GM19397 (cell line): ENCODE results near the gene HERC3.

Source experiments
- ATAC-seq: cut with Tn5 transposase; IDR thresholded peaks from one replicate; pipeline ENCODE4 v1.9.1; 2021; ENCODE audit warnings: mild to moderate bottlenecking, moderate library complexity; ENCODE audit not compliant: unreplicated experiment

HERC3 gene

DNA sequence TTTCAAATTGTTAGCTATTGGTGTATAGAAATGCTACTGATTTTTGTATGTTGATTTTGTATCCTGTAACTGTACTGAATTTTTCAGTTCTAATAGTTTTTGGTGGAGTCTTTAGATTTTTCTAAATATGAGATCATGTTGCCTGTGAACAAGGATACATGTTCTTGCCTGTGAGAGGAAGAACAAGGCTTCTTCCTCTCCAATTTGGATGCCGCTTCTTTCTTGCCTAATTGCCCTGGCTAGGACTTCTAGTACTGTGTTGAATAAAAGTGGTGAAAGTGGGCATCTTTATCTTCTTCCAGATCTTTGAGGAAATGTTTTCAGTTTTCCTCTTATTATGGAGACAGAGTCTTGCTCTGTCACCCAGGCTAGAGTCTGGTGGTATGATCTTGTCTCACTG, 121.5 kb downstream of the HERC3 start:
- no peak for ATAC-seq

DNA sequence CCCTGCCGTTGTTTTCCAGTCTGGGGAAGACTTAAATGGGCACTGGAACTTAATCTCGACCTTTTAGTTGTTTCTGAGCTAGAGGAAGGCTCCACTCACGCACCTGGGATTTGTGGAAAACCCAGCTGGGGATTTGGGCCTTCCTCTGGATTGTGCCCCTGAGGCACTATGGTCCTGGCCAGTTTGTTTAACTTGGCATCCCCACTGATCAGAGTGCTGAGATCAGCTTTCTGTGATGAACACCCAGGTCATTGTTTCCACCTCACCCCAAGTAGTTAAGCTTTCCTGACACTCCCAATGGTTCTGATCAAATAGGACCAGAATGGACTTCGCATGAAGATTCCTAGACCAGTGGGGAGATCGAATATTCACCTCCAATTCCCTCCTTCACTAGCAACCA, 125.8 kb downstream of the HERC3 start:
- ATAC-seq: no peak

DNA sequence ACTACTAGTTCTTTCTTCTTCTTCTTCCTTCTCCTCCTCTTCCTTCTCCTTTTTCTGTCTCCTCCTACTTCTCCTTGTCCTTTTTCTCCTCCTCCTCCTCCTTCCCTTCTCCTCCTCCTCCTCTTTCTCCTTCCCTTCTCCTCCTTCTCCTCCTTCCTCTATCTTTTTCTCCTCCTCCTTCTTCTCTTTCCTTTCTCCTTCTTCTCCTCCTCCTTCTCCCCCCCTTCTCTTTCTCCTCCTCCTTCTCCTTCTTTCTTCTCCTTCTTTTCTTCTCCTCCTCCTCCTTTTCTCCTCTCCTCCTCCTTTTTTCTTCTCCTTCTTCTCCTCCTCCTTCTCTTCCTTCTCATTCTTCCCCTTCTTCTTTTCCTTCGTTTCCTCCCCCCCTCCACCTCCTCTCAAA, 127.1 kb downstream of the HERC3 start:
- ATAC-seq: no peak

DNA sequence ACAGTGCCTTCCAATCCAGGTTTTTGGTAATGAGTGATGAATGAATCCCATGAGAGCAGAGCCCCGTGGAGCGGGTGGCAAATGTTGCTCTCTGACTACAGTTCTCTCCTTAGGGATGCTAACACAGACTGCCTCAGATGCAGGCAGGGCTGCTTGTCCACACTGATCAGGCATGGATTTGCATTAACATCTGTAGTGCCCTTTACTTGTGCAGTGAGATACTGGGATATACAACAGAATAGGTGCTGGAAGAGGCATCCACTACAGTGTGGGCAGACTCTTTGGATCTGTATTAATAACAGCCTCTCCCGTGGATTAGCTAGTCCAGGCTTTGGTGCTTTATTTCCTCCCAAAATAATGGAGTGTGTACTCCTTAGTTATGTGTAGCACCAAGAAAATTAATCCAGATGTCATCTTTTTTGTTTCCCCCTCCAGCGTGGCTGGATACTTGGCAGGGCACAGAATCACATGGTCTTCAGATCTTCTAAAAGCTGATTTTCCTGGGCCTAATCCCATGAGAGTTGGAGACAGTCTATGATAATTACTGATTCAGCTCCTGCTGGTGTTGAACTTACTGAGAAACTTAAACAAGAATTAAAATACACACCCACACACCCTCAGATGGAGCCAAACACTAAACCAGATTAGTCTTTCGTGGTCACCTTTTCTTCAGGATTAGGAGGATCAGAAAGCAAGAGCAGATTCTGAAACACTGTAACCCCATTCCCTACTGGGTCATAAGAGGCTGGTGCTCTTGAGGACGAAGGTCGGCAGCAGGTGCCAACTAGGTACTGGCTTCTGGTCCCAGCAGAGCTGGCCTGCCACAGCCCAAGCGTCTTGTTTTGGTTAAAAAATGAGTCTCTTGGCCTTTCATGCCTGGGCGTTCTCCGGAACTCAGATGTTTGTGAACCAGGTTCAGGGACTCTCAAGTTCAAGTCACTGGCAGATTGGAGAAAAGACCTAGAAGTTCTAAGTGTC, 128.5 kb downstream of the HERC3 start:
- no peak for ATAC-seq

DNA sequence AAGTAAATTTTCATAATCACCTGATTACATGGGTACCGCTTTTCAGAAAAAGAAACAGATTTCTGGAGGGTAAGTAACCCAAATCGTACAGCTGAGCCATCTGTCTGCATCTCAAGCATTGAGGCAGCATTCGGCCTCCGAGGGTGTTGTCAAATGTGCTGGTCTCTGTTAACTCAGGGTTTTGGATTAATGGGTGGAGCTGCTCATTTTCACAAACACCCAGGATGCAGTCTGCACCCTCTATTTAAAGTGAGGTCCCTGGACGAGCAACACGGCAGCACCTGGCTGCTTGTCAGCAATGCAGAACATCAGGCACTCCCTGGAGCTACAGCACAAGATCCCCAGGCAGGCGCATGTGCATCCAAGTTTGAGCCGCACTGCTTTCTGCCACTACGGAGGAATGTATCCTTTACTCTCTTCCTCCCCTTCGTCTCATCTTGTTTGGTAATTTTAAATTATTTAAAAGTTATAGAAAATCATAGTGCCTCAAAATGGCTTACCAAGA, 130.0 kb downstream of the HERC3 start:
- no peak for ATAC-seq

DNA sequence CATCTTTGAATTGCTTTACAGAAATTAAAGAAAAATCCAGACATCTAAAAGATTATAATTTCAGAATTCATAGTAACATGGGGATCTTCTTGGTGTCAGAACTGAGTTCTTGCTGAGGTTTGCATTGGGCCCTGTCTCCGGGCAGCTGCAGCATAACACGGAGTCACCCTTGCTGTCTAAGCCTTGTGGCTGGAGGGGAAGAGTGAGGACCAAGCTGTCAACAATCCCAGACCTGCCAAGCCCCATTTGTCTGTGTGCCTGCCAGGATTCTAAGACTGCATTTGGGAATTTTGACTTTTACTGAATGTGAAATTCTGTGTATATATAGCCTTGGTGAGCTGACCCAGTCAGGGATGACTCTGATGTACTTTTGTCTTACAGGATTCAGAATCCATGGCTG, 130.5 kb downstream of the HERC3 start:
- ATAC-seq: no peak

DNA sequence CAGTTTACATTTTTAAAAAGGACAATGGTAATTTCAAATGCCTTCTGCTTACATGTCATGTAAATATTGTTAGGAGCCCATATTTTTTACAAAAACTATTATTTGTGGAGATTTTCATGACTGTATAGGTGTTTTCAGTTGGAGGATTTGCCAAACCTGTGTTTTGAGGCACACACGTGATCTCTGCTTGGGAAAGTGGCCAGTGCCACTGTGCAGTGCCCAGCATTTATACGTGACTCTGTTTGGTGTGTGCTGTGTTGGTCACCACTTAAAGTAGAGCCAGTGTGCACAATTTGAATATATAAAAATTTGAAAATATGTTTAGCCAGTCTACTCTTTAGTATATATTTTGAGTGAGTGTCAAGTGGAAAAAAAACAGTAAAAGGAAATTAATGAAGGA, 132.1 kb downstream of the HERC3 start:
- ATAC-seq: no peak

DNA sequence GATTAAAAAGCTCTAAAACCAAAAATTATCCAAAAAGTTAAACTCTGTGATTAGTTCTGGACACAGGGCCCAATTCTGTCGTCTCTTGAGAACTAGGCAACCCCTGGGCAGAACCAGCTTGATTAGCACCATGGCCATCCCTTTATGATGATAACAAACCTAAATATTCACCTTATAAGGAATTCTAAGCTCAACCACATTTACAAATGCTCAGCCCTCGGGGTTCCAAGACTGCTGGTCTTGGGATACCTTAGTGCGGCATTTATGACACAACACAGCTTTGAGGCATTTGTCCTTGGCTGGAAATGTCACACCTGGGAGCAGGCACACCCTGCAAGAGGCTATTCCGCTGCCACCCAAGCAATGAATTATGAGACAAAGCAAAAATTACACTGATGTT, 132.9 kb downstream of the HERC3 start:
- ATAC-seq: no peak

DNA sequence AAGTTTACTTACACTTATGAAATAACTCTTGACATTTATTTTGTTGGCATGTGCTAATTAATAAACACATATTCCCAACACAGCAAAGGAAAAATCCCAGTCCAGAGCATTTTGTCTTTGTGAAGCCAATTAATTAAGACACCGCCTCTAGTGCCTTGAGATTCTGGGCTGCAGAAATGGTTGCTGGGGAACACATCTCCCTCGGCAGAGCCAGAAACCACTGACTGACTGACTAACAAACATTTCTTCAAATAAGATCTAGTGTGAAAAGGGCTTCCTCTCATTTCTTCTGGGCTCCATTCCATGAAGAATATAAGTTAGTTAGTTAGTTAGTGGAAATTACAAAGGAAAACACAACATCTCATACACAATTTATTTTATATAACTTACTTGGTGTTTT, 133.7 kb downstream of the HERC3 start:
- no peak for ATAC-seq

DNA sequence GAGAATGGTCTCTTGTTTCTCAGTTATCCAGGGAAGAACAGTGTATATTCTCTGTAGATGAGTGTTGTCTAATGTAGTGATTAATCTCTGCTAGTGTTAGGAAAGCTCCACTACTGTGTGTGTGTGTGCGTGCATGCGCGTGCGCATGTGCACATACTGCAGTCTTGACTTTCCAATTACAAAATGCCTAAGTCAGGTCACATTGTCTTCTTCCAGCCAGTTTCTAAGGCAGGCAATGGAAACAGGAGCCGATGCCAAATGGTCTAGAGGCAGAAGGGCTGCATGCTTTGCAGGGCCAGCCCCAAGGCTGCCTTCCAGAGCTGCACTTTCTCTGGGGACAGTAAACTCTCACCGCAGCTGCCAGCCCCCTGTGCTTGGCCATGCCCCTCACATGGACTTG, 135.9 kb downstream of the HERC3 start:
- ATAC-seq: no peak

DNA sequence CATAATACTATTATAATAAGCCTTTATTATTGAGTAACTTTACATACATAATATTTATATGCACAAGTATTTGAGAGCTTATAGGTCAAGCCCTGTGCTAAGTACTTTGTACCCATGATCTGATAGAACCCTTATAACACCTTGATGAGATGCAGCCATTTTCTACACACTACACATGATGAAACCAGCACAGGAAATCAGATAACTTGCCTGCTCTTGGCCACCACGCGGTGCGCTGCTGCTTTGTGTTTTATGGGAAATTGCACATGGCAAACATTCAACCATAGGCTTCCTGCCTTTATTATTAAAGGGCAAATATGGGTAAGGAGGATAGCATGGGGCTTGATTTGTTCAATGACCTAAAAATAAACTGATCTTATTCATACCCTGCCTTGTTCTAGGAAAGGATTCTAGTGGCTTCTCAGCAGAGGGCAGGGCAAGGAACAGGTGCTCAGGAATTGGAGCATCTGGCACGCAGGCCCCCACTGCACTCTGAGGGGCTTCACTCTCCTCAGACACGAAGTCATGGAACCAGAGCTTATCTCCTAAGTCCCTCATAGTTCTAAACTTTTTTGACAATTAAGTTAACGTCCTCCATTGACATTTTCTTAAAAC, 137.0 kb downstream of the HERC3 start:
- no peak for ATAC-seq

DNA sequence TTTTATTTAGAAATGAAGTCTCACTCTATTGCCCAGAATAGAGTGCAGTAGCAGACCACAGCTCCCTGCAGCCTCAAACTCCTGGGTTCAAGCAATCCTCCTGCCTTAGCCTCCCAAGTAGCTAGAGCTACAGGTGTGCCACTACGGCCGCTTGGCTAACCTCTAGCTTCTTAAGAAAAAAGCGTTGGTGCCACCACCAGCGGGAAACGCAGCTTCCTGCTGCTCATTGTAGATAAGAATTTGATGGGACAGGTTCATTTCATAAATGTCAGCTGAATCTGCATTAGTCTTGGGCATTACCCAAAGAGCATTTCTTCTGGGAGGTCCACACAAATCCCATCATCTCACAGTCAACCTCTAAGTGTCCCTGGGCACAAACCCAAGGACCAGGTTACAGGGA, 138.5 kb downstream of the HERC3 start:
- no peak for ATAC-seq

DNA sequence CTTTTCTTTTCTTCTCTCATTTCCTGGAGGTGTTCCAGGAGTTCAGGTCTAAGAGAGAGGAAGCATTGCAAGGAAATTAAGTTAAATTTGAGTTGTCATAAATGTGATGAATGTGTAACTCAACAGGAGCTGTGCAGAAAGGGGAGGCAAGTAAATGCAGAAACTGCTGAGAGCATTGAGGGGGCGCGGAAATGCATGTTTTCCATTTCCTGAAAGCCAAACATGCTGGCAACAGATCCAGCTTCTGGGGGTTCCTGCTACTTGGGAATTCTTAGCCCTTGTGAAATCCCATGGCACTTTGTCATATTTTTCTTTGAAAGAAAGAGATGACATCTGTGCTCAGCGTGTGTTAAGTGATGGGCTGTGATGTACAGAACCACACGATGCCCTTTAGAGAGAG, 139.1 kb downstream of the HERC3 start:
- no peak for ATAC-seq

DNA sequence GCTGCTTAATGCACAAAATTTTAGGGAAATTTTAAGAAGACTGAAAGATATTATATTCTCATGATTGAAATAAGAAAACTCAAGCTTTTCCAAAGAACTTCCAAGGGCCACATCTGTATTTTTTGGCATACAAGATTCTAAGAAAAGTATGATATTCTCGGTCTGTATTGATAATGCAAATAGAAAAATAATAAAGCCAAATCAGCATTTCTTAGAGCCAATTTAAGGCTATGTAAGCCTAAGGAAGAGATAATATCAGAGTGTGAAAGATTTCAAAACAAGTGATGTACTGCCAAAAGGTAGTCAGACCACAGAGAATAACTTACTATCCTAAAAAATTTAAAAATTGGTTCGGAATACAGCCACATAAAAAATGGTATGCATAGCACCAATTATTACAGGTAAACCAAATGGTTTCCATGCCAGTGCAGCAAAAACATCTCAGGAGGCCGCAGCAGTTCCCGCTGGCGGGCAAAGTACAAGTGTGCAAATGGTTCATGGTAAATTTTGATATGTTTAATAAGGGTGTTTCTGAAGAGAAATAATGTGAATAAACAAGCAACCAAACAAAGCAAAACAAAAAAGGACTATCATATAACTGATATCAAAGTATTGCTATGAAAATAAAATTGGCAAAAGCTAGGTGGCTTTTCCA, 140.6 kb downstream of the HERC3 start:
- no peak for ATAC-seq

DNA sequence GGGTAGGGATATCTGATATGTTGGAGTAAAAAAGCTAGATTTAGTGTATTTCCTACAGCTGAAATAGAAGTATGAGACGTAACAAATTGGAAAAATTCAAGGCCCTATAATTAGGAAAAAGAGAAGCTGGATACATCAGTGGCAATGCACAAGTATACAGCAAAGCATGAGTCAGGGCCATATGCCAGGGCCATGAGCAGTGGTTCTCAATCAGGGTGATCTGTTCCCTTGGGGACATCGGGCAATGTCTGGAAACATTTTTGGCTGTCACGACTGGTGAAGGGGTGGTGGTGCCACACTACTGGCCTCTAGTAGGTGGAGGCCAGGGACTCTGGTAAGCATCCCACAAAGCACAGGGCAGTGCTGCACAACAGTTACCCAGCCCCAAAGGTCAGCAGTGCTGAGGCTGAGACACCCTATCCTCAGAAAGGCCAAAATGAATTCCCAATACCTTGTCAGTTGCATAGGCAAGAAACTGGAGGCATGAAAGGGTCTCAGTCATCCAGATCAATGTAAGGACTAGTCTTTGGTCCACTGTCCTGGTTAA, 142.2 kb downstream of the HERC3 start:
- no peak for ATAC-seq

DNA sequence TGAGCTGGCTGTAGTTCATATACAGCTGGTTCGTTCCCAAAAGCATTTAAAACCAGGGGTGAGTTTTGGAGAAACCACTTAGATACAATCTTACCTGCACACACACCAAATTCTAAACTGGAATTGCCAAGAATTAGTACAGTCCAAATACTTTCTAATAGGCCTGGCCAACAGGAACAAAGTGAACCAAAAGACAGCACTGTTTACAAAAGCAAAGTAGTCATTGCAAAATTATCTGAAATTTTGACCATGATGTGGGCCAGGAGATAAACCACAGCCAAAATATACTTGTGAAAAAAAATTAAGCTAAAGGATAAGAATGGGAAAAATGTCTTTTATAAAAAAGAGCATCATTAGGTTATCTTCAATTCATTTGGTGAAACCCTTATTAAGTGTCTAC, 143.3 kb downstream of the HERC3 start:
- ATAC-seq: no peak

DNA sequence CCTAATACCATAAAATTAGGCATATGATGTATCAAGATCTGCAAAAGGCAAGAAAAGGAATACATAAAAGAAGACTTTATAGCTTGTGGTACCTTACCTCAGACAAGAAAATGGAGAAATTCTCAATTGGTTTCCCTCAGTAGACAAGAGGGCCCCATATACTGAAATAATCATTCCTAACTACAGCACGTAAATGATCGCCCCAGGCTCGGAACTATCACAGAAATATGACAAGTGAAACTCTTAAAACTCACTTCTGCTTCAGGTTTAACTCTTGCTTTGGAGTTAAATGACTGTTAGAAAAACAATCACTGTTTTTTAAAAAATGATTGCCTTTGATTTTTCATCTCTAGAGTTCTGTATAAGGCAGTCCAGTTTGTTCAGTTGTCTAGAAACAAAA, 144.0 kb downstream of the HERC3 start:
- ATAC-seq: no peak

DNA sequence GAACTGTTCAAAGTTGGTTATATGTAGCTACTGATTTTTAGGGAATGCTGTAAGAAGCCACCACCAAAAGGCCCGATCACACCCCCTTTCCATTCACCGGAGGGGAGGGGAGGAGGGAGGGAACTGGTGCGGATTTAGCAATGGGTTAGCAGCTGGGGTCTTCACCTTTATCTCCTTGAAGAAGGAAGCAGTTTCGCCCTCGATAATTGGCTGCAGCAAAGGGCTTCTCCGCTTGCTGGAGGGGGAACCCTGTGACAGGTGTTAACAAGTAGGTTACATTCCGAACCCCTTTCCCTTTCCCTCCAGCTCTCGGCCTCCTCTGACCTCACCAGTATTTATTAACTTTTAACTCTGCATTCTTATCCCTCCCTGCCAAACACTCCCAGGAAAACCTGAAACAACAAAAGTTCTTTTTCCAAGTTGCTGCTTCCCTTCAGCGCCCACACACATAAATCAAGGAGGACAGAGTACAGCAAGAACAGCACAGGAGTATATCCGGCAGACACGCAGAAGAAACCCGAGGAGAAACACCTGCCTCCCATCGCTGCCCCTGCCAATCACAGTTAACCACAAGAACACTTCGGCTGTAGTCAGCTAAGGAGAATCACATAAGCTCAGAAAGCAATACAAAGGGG, 145.1 kb downstream of the HERC3 start:
- ATAC-seq: peak; percentile 98

DNA sequence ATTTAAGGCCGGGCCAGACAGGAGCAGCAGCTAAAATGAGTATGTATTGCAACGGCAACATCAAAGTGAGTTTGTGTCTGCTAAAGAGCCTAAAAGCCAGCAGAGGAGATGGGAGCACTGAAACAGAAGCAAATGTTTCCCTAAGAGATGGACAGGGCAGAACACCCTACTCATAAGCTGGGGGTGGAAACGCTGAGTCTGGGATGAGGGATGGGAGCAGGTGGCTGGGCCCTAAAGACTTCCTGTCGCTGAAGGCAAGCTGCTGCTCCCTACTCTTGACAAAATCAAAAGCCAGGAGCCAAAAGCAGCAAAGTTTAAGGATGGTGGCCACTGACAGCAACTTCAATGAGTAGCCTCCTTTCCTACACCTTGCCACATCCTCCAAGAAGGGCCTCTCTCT, 145.9 kb downstream of the HERC3 start:
- ATAC-seq: no peak

DNA sequence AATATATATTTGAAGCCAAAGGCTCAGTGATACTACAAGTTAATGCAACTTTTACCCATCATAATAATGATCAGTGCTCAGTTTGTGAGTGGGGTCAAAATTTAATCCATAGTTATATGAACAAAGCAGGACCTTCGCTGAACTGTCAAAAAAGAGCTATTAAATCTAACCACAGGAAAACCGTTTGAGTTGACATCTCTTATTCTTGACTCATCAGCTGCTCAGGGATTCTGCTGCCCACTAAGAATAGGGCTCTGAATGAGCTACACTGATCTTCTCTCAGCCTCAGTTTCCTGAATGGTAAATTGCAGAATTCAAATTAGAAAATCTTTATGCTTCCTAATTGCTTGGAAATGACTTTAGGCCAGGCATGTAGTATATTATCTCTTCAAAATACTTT, 150.3 kb downstream of the HERC3 start:
- ATAC-seq: no peak

DNA sequence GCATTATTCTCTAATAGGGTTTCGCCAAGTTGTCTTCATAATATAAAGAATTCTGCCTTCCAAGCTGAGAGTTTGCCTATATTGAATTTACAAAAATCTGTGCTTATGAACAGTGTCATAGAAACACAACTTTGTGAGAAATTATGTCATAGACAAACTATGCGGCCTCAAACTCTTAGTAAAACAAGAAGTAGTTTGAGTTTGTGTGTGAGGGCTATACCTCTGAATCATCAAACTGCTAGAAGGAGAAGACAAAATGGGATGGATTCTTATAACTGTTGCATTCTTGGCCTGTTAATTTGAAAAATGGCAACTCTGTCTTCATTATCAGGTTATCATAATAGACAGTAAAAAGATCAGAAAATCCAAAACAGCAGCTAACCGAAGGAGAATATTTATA, 151.4 kb downstream of the HERC3 start:
- no peak for ATAC-seq
